ENCODE data around the gene TMEM175. TPM values are rescaled to one million over a fixed set of nuclear protein-coding genes. Genes with fewer than 3 reads are reported as not detected.
A peak's percentile ranks its signal among the peaks of the same experiment; 100 is the strongest.

The TMEM175 gene
- total and polyA plus RNA-seq, 2 donors (not counting 1 experiment from before 2014, with no cell fraction given) = 44.4 to 432 TPM

- ATAC-seq (ENCODE audit: low read depth) (peak; percentile 26), DNase-seq (peak; percentile 74)
- peak overlapping the region; percentile 61 for H3K4me3 Mint-ChIP-seq
- Histone ChIP-seq H2AFZ (ENCODE audit: insufficient read depth, low read depth, low read length, poor library complexity, severe bottlenecking) (peak overlapping the region; percentile 83), H3K4me3 (ENCODE audit: control extremely low read depth in 1 of 5, extremely low read depth in 1 of 5, insufficient read depth in 1 of 5, low read depth in 2 of 5, low read length in 4 of 5) (peak overlapping the region; percentile 23 to 76 (median 66)), H3K79me2 (ENCODE audit: control insufficient read depth, insufficient read depth, low read length) (peaks cover 24% of the 10 kb centered on the region), H3K27me3 (replicated peaks in 1 of 4; ENCODE audit: control extremely low read depth in 1 of 4, control insufficient read depth in 3 of 4, insufficient read depth in 4 of 4, low read length in 3 of 4) (peaks cover 0 to 6% (median under 1%) of the 10 kb centered on the region in 4 experiments), H3K4me1 (ENCODE audit: control insufficient read depth in 2 of 2, insufficient read depth in 2 of 2, low read length in 2 of 2) (peaks cover 14 to 26% of the 10 kb centered on the region in 2 donors), H3K9ac (ENCODE audit: low read length) (peak overlapping the region; percentile 82), H3K4me2 (replicated peaks; ENCODE audit: low read depth, low read length, poor library complexity, severe bottlenecking) (peak overlapping the region; percentile 99), H4K20me1 (ENCODE audit: control insufficient read depth, insufficient read depth, low read length, poor library complexity, severe bottlenecking) (peaks cover 53% of the 10 kb centered on the region), H3K36me3 (replicated peaks in 1 of 2; ENCODE audit: control extremely low read depth in 1 of 2, control insufficient read depth in 1 of 2, extremely low read depth in 1 of 2, insufficient read depth in 2 of 2, low read length in 1 of 2) (no peaks in the 10 kb centered on the region), H3K9me3 (ENCODE audit: control extremely low read depth in 1 of 3, control insufficient read depth in 2 of 3, insufficient read depth in 1 of 3, low read length in 2 of 3) (peaks cover 0 to 15% (median 0%) of the 10 kb centered on the region in 3 donors), H3K27ac (ENCODE audit: low read length in 2 of 2) (no peak overlapping the region)
- ChIA-PET CTCF (interaction anchor here (1.5 kb wide), 1 partner anchor 14 kb away, joined by 5 read pairs; the partner anchor contains the start of gene IDUA), POLR2A (interaction anchor here (0.6 kb wide), 1 partner anchor 26 kb away, joined by 3 read pairs; no protein-coding TSS in a partner anchor)
- H3K9me3 Mint-ChIP-seq (ENCODE audit: insufficient read depth) = no peaks in the 10 kb centered on the region
- no peak overlapping the region for H3K27ac Mint-ChIP-seq
- TF ChIP-seq EZH2 (IDR thresholded peaks at IDR 0.05; ENCODE audit: borderline replicate concordance, insufficient read depth, low read depth, low read length, poor library complexity, severe bottlenecking) (no peak), CTCF (IDR thresholded peaks at IDR 0.05) (no peak)
- WGBS (ENCODE audit: insufficient coverage) = 3% methylated on average over 65 of the region's 65 CpGs
- H3K27me3 Mint-ChIP-seq = no peaks in the 10 kb centered on the region
- intact Hi-C loops (cut with micrococcal nuclease) = loop anchor here (1.0 kb wide), 5 partner anchors 14 to 192 kb away; partner anchors contain the start of genes GAK, IDUA and TMEM175
- H3K4me1 Mint-ChIP-seq = peaks cover 9% of the 10 kb centered on the region
Observed at GRCh38 chr4:972651-973424, 40.6 kb downstream of the TMEM175 start.
